ENCODE results near the gene TPM2. TPM values are rescaled to one million over a fixed set of nuclear protein-coding genes. Genes with fewer than 3 reads are reported as not detected.

The TPM2 gene
- total RNA-seq, 1 experiment from 2014 or later = 544 TPM

GRCh38 chr9:35659340-35659739 is 30.4 kb downstream of the TPM2 start:
- no peak for TF ChIP-seq SIN3A (IDR thresholded peaks at IDR 0.05; ENCODE audit: borderline replicate concordance, insufficient read depth, low read depth, low read length)
- TF ChIP-seq, protein P1, sequence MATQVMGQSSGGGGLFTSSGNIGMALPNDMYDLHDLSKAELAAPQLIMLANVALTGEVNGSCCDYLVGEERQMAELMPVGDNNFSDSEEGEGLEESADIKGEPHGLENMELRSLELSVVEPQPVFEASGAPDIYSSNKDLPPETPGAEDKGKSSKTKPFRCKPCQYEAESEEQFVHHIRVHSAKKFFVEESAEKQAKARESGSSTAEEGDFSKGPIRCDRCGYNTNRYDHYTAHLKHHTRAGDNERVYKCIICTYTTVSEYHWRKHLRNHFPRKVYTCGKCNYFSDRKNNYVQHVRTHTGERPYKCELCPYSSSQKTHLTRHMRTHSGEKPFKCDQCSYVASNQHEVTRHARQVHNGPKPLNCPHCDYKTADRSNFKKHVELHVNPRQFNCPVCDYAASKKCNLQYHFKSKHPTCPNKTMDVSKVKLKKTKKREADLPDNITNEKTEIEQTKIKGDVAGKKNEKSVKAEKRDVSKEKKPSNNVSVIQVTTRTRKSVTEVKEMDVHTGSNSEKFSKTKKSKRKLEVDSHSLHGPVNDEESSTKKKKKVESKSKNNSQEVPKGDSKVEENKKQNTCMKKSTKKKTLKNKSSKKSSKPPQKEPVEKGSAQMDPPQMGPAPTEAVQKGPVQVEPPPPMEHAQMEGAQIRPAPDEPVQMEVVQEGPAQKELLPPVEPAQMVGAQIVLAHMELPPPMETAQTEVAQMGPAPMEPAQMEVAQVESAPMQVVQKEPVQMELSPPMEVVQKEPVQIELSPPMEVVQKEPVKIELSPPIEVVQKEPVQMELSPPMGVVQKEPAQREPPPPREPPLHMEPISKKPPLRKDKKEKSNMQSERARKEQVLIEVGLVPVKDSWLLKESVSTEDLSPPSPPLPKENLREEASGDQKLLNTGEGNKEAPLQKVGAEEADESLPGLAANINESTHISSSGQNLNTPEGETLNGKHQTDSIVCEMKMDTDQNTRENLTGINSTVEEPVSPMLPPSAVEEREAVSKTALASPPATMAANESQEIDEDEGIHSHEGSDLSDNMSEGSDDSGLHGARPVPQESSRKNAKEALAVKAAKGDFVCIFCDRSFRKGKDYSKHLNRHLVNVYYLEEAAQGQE (IDR thresholded peaks at IDR 0.05; ENCODE audit: insufficient read depth in 1 of 2, low read depth in 2 of 2, low read length in 1 of 2) = no peak
- TF ChIP-seq, protein P2, sequence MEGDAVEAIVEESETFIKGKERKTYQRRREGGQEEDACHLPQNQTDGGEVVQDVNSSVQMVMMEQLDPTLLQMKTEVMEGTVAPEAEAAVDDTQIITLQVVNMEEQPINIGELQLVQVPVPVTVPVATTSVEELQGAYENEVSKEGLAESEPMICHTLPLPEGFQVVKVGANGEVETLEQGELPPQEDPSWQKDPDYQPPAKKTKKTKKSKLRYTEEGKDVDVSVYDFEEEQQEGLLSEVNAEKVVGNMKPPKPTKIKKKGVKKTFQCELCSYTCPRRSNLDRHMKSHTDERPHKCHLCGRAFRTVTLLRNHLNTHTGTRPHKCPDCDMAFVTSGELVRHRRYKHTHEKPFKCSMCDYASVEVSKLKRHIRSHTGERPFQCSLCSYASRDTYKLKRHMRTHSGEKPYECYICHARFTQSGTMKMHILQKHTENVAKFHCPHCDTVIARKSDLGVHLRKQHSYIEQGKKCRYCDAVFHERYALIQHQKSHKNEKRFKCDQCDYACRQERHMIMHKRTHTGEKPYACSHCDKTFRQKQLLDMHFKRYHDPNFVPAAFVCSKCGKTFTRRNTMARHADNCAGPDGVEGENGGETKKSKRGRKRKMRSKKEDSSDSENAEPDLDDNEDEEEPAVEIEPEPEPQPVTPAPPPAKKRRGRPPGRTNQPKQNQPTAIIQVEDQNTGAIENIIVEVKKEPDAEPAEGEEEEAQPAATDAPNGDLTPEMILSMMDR (IDR thresholded peaks at IDR 0.05) = no peak
- ChIA-PET CTCF (interaction anchor here (0.8 to 1.0 kb wide), 3 partner anchors 8 to 73 kb away, joined by 3 to 4 read pairs (median 4); partner anchors contain the start of genes CREB3 and TLN1), POLR2A (interaction anchor here (0.7 to 0.9 kb wide), 2 partner anchors 20 to 37 kb away, joined by 3 read pairs; no protein-coding TSS in a partner anchor)
- ATAC-seq = no peak
- DNase-seq (ENCODE audit: low read depth, low spot score) = no peak
- Histone ChIP-seq H3K36me3 (ENCODE audit: control insufficient read depth, insufficient read depth, low read length) (peaks cover 3% of the 10 kb centered on the region), H3K27me3 (ENCODE audit: control insufficient read depth, insufficient read depth, low read length) (no peaks in the 10 kb centered on the region), H3K4me3 (ENCODE audit: low read depth in 2 of 2, low read length in 2 of 2) (peak overlapping the region; percentile 64 to 70), H3K27ac (ENCODE audit: low read length) (peak overlapping the region; percentile 94), H3K4me1 (ENCODE audit: control insufficient read depth, insufficient read depth, low read length) (peaks cover 54% of the 10 kb centered on the region), H3K9me3 (ENCODE audit: control insufficient read depth, insufficient read depth, low read depth, low read length) (no peaks in the 10 kb centered on the region)
- in situ Hi-C loops (cut with HindIII; ENCODE audit: low pct_unique_long_range_greater_than_20kb, low sequenced_read_pairs) = no loop called here
- intact Hi-C loops (cut with micrococcal nuclease; ENCODE audit: unreplicated experiment) = loop anchor here (5.0 to 10.0 kb wide), 3 partner anchors 33 to 155 kb away; partner anchors contain the start of genes HINT2 and SPAG8
- no TSS peak for BruUV-seq (replicated peaks)

DNA sequence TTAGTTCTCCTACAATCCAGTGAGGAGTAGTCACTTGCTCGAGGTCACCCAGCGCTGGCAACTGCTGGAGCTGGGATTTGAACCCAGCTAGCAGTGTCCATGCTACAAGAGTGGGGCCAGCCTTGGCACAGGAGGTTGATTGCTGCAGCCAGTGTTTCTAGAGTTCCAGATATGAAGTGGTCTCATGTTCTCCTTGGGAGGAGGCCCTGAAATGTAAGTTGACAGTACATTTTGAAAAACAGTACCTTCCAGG is 30.8 kb downstream of the TPM2 start:
- CTCF ChIA-PET = interaction anchor here (0.8 to 1.0 kb wide), 3 partner anchors 9 to 74 kb away, joined by 3 to 4 read pairs (median 4); partner anchors contain the start of genes CREB3 and TLN1
- in situ Hi-C loops (cut with HindIII; ENCODE audit: low pct_unique_long_range_greater_than_20kb, low sequenced_read_pairs) (no loop called here), intact Hi-C loops (cut with micrococcal nuclease; ENCODE audit: unreplicated experiment) (loop anchor here (5.0 to 10.0 kb wide), 3 partner anchors 33 to 156 kb away; partner anchors contain the start of genes HINT2 and SPAG8)
- ATAC-seq (peak; percentile 32), DNase-seq (ENCODE audit: low read depth, low spot score) (no peak)
- H3K9me3 ChIP-seq (ENCODE audit: control insufficient read depth, insufficient read depth, low read depth, low read length) = no peaks in the 10 kb centered on the region
- BruUV-seq (replicated peaks) = no TSS peak
- H3K4me1 ChIP-seq (ENCODE audit: control insufficient read depth, insufficient read depth, low read length) = peaks cover 49% of the 10 kb centered on the region
- H3K4me3 ChIP-seq (ENCODE audit: low read depth in 2 of 2, low read length in 2 of 2) = peak overlapping the region; percentile 64 to 70
- peaks cover 3% of the 10 kb centered on the region for H3K36me3 ChIP-seq (ENCODE audit: control insufficient read depth, insufficient read depth, low read length)
- POLR2A ChIA-PET = interaction anchor here (0.7 to 1.6 kb wide), 5 partner anchors 21 to 74 kb away, joined by 3 to 4 read pairs (median 3); partner anchors contain the start of genes CREB3 and TLN1
- no peaks in the 10 kb centered on the region for H3K27me3 ChIP-seq (ENCODE audit: control insufficient read depth, insufficient read depth, low read length)
- H3K27ac ChIP-seq (ENCODE audit: low read length) = peak overlapping the region; percentile 94
- TF ChIP-seq, protein P1 (IDR thresholded peaks at IDR 0.05; ENCODE audit: insufficient read depth in 1 of 2, low read depth in 2 of 2, low read length in 1 of 2) = no peak
- TF ChIP-seq POLR2AphosphoS5 (IDR thresholded peaks at IDR 0.05; ENCODE audit: low read depth, low read length) (no peak), SIN3A (IDR thresholded peaks at IDR 0.05; ENCODE audit: borderline replicate concordance, insufficient read depth, low read depth, low read length) (no peak), TCF7L2 (IDR thresholded peaks at IDR 0.05; ENCODE audit: low read depth, low read length) (no peak)
- TF ChIP-seq, protein P2 (IDR thresholded peaks at IDR 0.05) = no peak

Data from Panc1 (cell line).